Ovary (tissue), 9 donors: ENCODE results near the gene GRWD1. TPM values are rescaled to one million over a fixed set of nuclear protein-coding genes. Genes with fewer than 3 reads are reported as not detected.
A peak's percentile ranks its signal among the peaks of the same experiment; 100 is the strongest.

ENCODE experiments used
- DNase-seq, 5 donors: peaks; one replicate each; pipeline ENCODE4 v3.0.0-alpha.2; 2019 to 2020
- H3K27ac ChIP-seq, 2 donors: fragments of 200-600 bp; one replicate each; pipeline versions ENCODE4 v1.5.1 to v1.8.0; 2019 to 2022
- H3K27me3 ChIP-seq: fragments of 200-600 bp; one replicate; pipeline ENCODE4 v1.8.0; 2022
- H3K36me3 ChIP-seq: fragments of 200-600 bp; sonication (generic); one replicate; pipeline ENCODE4 v1.5.1; 2019
- H3K4me1 ChIP-seq: one replicate; pipeline ENCODE4 v1.8.1; 2013; ENCODE audit warnings: mild to moderate bottlenecking, moderate library complexity; ENCODE audit not compliant: insufficient read depth
- H3K4me3 ChIP-seq: fragments of 200-600 bp; sonication (generic); one replicate; pipeline ENCODE4 v1.5.1; 2017
- H3K9me3 ChIP-seq, 2 donors: fragments of 200-600 bp in 1 of 2; sonication (generic) in 1 of 2; one replicate each; pipeline versions ENCODE4 v1.5.1 to v1.8.1; 2013 to 2019; ENCODE audit warnings: mild to moderate bottlenecking in 1 of 2, moderate library complexity in 1 of 2
- EP300 ChIP-seq: sonication (generic); formaldehyde crosslinking; IDR thresholded peaks from one replicate; pipeline ENCODE4 v1.6.1; 2017; ENCODE audit warnings: antibody characterized with exemption
- POLR2A ChIP-seq: fragments of 450-650 bp; IDR thresholded peaks from one replicate; pipeline ENCODE4 v1.6.1; 2017; ENCODE audit warnings: antibody characterized with exemption, mild to moderate bottlenecking, moderate library complexity
- WGBS, 3 donors: extraction: QIAGEN DNeasy Blood & Tissue Kit in 1 of 3; methylation state at CpG; one replicate each; pipeline versions ENCODE4 v1.1.5 to v1.1.7; 2013 to 2017; 5-methylcytosine and 5-hydroxymethylcytosine counted together
- intact Hi-C, 4 donors: fragments of 100-400 bp; cut with DNase I; formaldehyde crosslinking; loops; one replicate each; pipeline versions ENCODE4 v1.11.0 to v1.15.1; 2022 to 2023
- polyA plus RNA-seq, 2 donors: library from polyadenylated mRNA; stranded (reverse); fragments of 200-250 nt in 1 of 2; fragments of 350-450 nt in 1 of 2; fragmentation: Illumina TruSeq in 1 of 2; extraction: RNeasy Lipid Tissue Mini Kit (QIAGEN cat#74804) in 1 of 2; gene quantifications; one replicate each; pipeline ENCODE4 v1.2.3, GENCODE V29; 2013 to 2014
- total RNA-seq, 7 donors: library from RNA; depleted of rRNA in 2 of 7; stranded (reverse); fragments of >200 nt in 2 of 7; fragmentation: NEBNext Ultra II Directional in 3 of 7; extraction: Animal tissue kit (Norgen Biotek cat#: 25700) in 3 of 7; gene quantifications; one replicate each; pipeline versions ENCODE4 v1.1.0 to v1.2.4, GENCODE V29; 2016 to 2023
- TF ChIP-seq, protein P1 (sequence below), 3 donors: fragments of 450-650 bp in 2 of 3; fragments of 200-600 bp in 1 of 3; IDR thresholded peaks; one replicate each; pipeline versions ENCODE4 v1.5.1 to v1.8.0; 2016 to 2022; ENCODE audit warnings: antibody characterized with exemption in 3 of 3, mild to moderate bottlenecking in 1 of 3
- donor health status: DM: no; HTN: no; CAD: no; lungs with moderate emphysema.
- donor health status: DM: no; HTN: no; CAD: no.
- donor health status: Bipolar disorder and iron deficiency.
- donor health status: DM: yes; HTN: yes; CAD: no.
- donor health status: DM: no; HTN: no; CAD: no.
- donor health status: DM: yes; HTN: yes; CAD: no.

The GRWD1 gene
- total and polyA plus RNA-seq, 9 donors: 9.5 to 41.9 (median 27.9) TPM

DNA sequence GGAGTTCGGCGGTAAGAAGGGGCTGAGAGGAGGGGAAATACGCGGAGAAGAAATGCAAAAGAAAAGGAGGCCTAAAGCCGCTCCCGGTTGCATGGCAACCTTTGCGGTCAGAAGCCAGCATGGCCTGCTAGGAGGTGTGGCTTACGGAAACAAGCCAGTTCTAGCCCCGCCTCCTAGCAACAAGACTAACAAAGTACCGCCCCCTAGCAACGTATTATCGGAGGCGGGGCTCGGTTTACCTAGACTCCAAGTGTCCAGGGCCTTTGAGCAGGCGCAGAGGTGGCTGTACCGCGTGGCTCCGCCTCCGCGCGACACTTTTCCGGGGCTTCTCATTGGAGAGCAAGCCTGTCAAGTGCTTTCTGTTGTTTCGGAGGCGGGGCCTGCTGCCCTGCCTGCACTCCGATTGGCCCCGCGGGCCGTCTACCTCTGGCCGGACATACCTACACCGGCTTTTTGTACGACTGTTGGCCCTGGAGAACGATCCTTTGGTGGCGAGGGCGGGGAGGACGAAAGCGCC is 23.0 kb downstream of the GRWD1 start:
- TF ChIP-seq POLR2A (no peak), EP300 (no peak)
- TF ChIP-seq, protein P1, sequence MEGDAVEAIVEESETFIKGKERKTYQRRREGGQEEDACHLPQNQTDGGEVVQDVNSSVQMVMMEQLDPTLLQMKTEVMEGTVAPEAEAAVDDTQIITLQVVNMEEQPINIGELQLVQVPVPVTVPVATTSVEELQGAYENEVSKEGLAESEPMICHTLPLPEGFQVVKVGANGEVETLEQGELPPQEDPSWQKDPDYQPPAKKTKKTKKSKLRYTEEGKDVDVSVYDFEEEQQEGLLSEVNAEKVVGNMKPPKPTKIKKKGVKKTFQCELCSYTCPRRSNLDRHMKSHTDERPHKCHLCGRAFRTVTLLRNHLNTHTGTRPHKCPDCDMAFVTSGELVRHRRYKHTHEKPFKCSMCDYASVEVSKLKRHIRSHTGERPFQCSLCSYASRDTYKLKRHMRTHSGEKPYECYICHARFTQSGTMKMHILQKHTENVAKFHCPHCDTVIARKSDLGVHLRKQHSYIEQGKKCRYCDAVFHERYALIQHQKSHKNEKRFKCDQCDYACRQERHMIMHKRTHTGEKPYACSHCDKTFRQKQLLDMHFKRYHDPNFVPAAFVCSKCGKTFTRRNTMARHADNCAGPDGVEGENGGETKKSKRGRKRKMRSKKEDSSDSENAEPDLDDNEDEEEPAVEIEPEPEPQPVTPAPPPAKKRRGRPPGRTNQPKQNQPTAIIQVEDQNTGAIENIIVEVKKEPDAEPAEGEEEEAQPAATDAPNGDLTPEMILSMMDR (IDR thresholded peaks at IDR 0.05): no peak
- Histone ChIP-seq H3K36me3 (no peaks in the 10 kb centered on the region), H3K4me1 (peaks cover 7% of the 10 kb centered on the region), H3K4me3 (peak overlapping the region; percentile 98), H3K27ac (peak overlapping the region; percentile 75 to 96), H3K9me3 (no peaks in the 10 kb centered on the region), H3K27me3 (no peaks in the 10 kb centered on the region)
- intact Hi-C loops: loop anchor here in 1 of 4 donors (10.0 kb wide), 1 partner anchor 144 kb away; the partner anchor contains the start of gene EMP3
- 0 to 1% (median 0%) methylated on average over 28 to 36 of the region's 36 CpGs for WGBS, 3 donors
- peak; percentile 99 to 100 (median 99) for DNase-seq

DNA sequence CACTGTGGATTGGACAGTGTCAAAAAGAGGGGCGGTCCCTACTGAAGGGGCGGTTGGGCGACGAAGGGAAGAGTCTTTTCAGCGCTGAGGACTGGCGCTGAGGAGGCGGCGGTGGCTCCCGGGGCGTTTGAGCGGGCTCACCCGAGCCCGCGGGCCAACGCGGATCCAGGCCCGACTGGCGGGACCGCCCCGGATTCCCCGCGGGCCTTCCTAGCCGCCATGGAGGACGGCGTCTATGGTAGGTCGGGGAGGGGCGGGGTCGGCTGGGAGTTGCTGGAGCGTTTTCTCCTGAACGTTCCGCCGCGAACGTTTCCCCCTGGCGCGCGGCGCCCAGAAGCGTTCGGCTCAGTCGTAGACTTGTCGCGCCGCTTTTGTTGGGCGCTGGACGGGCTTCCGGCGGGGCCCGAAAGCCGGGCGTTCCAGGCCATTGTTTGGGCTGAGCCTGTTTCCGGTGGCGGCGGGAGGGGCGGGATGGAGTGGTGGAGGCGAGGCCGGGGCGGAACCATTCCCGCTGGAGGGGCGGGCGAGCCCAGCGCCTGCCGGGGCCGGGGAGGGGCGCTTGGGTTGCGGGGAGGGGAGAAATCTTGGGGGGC is 23.6 kb downstream of the GRWD1 start, which contains the start of gene CYTH2:
TSS of gene CYTH2 (plus strand) at position 81 of the 593 bp plus-strand sequence. CDS start at position 220, 139 bp downstream.
- H3K4me1 ChIP-seq: peaks cover 7% of the 10 kb centered on the region
- peak within 1 kb of the TSS; percentile 98 for H3K4me3 ChIP-seq
- H3K36me3 ChIP-seq: no peaks in the 10 kb centered on the region
- H3K9me3 ChIP-seq: no peaks in the 10 kb centered on the region
- H3K27me3 ChIP-seq: no peaks in the 10 kb centered on the region
- DNase-seq: peak; percentile 83 to 89 (median 87)
- H3K27ac ChIP-seq: peak within 1 kb of the TSS; percentile 75 to 96
- TF ChIP-seq, protein P1 (IDR thresholded peaks at IDR 0.05): peak in 1 of 3 donors; percentile 11
- TF ChIP-seq POLR2A: peak; percentile 90
- TF ChIP-seq EP300: no peak
- intact Hi-C loops: loop anchor here in 1 of 4 donors (10.0 kb wide), 1 partner anchor 145 kb away; the partner anchor contains the start of gene EMP3
- 0% methylated on average over 41 to 66 of the region's 66 CpGs for WGBS, 3 donors

DNA sequence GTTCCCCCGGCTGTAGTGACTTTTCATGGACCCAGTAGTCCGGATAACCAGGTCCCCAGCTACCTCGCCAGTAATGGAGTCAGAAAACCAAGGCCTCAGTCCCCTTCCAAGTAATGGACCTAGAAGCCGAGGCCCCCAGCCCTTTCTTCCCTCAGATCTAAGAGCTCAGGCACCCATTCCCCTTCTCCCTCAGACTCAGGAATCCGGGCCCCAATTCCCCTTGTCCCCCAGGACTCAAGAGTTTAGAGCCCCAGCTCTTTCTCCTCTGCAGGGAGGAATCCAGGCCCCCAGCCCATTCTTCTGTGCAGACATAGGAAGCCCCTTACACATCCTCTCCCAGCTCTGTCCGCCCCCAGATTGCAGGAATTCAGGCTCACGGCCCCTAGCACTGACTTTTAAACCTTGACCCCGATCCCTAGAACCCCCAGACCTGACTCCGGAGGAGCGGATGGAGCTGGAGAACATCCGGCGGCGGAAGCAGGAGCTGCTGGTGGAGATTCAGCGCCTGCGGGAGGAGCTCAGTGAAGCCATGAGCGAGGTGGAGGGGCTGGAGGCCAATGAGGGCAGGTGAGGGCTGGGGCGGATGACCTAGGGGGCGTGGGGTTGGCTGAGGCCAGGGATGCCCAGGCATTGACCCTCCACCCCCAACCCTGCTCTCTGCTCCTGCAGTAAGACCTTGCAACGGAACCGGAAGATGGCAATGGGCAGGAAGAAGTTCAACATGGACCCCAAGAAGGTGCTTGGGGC is 24.3 kb downstream of the GRWD1 start:
- Histone ChIP-seq H3K36me3 (no peaks in the 10 kb centered on the region), H3K4me3 (peak overlapping the region; percentile 98), H3K4me1 (peaks cover 7% of the 10 kb centered on the region), H3K27me3 (no peaks in the 10 kb centered on the region), H3K9me3 (no peaks in the 10 kb centered on the region), H3K27ac (peak overlapping the region; percentile 75 to 96)
- TF ChIP-seq POLR2A: no peak
- no peak for TF ChIP-seq EP300
- peak in 1 of 5 donors; percentile 54 for DNase-seq
- intact Hi-C loops: loop anchor here in 1 of 4 donors (10.0 kb wide), 1 partner anchor 145 kb away; the partner anchor contains the start of gene EMP3
- 20 to 36% (median 21%) methylated on average over 20 of the region's 20 CpGs for WGBS, 3 donors

DNA sequence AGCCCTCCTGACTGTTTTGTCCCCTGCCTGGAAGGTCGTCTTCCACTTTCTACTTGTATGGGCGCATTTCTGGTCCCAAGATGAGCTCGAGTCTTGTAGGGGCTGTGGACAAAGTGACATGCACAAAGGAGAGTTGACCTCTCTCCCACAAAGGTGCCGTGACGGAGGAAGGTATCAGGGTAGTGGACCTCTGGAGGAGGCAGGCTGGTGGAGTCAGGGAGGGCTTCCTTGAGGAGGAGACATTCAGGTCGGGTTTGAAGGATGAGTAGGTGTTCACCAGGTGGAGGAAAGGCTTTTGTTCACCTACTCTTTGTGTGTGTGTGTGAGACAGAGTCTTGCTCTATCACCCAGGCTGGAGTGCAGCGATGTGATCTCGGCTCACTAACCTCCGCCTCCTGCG is 25.1 kb downstream of the GRWD1 start:
- Histone ChIP-seq H3K27me3 (no peaks in the 10 kb centered on the region), H3K9me3 (no peaks in the 10 kb centered on the region), H3K27ac (no peak overlapping the region), H3K36me3 (no peaks in the 10 kb centered on the region), H3K4me1 (peaks cover 7% of the 10 kb centered on the region), H3K4me3 (no peak overlapping the region)
- intact Hi-C loops: no loop called here
- TF ChIP-seq POLR2A: no peak
- TF ChIP-seq EP300: no peak
- DNase-seq: no peak
- WGBS, 3 donors: 82 to 86% (median 84%) methylated on average over 10 of the region's 10 CpGs

DNA sequence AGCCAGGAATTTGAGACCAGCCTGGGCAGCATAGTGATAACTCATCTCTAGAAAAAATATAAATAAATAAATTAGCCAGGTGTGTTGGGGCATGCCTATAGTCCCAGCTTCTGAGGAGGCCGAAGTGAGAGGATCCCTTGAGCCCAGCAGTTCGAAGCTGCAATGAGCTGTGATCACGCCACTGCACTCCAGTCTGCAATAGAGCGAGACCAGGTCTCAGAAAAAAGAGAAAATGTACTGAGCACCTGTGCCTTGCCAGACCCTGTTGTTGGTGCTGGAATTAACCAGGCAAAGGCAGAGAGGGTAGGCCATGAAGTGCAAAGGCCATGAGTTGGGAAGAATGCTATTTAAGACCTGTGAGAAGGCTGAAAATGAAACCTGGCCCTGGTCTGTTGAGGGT is 26.1 kb downstream of the GRWD1 start:
- H3K27me3 ChIP-seq: no peaks in the 10 kb centered on the region
- intact Hi-C loops: no loop called here
- H3K4me1 ChIP-seq: peaks cover 7% of the 10 kb centered on the region
- no peak for TF ChIP-seq EP300
- TF ChIP-seq, protein P1 (IDR thresholded peaks at IDR 0.05): no peak
- TF ChIP-seq POLR2A: no peak
- H3K36me3 ChIP-seq: no peaks in the 10 kb centered on the region
- WGBS, 3 donors: 95 to 96% (median 96%) methylated on average over 4 of the region's 4 CpGs
- DNase-seq: no peak
- no peak overlapping the region for H3K27ac ChIP-seq
- H3K9me3 ChIP-seq: no peaks in the 10 kb centered on the region
- no peak overlapping the region for H3K4me3 ChIP-seq
